Stomach smooth muscle (tissue), 2 donors: ENCODE data around the gene PTPRT.
"Not testable (repeated sequence)": the region's sequence is repeated elsewhere in the genome, so short reads cannot be mapped to it uniquely, and the experiment has no call there.

Source experiments
- H3K27ac ChIP-seq: one replicate; pipeline ENCODE4 v1.7.0; 2013; ENCODE audit warnings: mild to moderate bottlenecking, low read length, inconsistent platforms
- H3K27me3 ChIP-seq, 2 donors: one replicate each; pipeline ENCODE4 v1.7.0; 2013; ENCODE audit warnings: low read length in 2 of 2; ENCODE audit not compliant: insufficient read depth in 2 of 2, control insufficient read depth in 1 of 2
- H3K36me3 ChIP-seq, 2 donors: one replicate each; pipeline ENCODE4 v1.7.0; 2013; ENCODE audit warnings: low read length in 2 of 2; ENCODE audit not compliant: control insufficient read depth in 2 of 2, insufficient read depth in 2 of 2
- H3K4me1 ChIP-seq: one replicate; pipeline ENCODE4 v1.7.0; 2013; ENCODE audit warnings: low read length; ENCODE audit not compliant: control insufficient read depth, insufficient read depth
- H3K4me3 ChIP-seq, 2 donors: one replicate each; pipeline ENCODE4 v1.7.0; 2013; ENCODE audit warnings: low read length in 2 of 2
- H3K9ac ChIP-seq, 2 donors: one replicate each; pipeline ENCODE4 v1.7.0; 2013; ENCODE audit warnings: low read length in 2 of 2, mild to moderate bottlenecking in 1 of 2
- H3K9me3 ChIP-seq, 2 donors: one replicate each; pipeline ENCODE4 v1.7.0; 2013; ENCODE audit warnings: low read length in 2 of 2; ENCODE audit not compliant: control insufficient read depth in 2 of 2
- donor health status: healthy.
- donor health status: Pancreatic carcinoma.

The PTPRT gene

DNA sequence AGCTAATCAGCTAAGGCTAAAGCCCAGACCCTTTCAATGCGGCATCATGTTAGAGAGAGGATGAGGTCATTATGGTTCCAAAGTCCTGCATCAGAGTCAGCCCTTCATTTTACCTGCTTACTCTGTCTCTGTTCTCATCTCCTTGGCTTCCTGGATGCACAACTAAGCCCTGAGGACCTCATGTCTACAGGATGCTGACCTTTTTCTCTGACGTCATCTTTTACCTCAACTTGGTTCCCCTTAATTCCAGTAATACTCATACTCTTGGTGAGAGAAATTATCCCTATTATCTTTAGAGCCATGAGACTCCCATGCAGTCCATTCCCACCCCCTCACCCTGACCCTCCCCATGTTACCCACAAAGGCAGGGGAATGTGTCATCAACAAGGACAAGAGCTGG lies 935.0 kb downstream of the PTPRT start:
- no peaks in the 10 kb centered on the region for H3K9me3 ChIP-seq
- no peak overlapping the region for H3K9ac ChIP-seq
- H3K36me3 ChIP-seq = no peaks in the 10 kb centered on the region
- no peaks in the 10 kb centered on the region for H3K27me3 ChIP-seq
- no peak overlapping the region for H3K4me3 ChIP-seq
- no peak overlapping the region for H3K27ac ChIP-seq
- no peaks in the 10 kb centered on the region for H3K4me1 ChIP-seq

DNA sequence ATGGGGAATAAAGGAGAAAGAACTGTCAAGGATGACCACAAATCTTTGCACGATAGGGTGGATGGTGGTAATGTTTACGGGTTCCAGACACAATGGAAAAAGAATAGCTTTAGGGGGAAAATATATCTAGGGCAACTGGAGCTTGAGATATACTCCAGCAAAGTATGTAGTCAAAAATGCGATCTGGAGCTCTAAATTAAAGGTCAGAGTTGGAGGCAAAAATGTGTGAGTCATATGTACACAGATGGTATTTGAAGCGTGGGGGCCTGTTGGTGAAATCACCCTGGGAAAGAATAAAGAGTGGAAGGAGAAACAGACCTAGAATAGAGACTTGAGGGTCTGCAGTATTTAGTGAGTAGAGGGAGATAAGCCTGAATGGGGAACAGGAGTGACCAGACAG lies 937.6 kb downstream of the PTPRT start:
- Histone ChIP-seq H3K36me3 (no peaks in the 10 kb centered on the region), H3K27me3 (peaks cover 0 to 3% of the 10 kb centered on the region in 2 donors), H3K4me1 (no peaks in the 10 kb centered on the region), H3K9me3 (peaks cover 0 to 3% of the 10 kb centered on the region in 2 donors), H3K9ac (no peak overlapping the region), H3K4me3 (no peak overlapping the region), H3K27ac (no peak overlapping the region)

DNA sequence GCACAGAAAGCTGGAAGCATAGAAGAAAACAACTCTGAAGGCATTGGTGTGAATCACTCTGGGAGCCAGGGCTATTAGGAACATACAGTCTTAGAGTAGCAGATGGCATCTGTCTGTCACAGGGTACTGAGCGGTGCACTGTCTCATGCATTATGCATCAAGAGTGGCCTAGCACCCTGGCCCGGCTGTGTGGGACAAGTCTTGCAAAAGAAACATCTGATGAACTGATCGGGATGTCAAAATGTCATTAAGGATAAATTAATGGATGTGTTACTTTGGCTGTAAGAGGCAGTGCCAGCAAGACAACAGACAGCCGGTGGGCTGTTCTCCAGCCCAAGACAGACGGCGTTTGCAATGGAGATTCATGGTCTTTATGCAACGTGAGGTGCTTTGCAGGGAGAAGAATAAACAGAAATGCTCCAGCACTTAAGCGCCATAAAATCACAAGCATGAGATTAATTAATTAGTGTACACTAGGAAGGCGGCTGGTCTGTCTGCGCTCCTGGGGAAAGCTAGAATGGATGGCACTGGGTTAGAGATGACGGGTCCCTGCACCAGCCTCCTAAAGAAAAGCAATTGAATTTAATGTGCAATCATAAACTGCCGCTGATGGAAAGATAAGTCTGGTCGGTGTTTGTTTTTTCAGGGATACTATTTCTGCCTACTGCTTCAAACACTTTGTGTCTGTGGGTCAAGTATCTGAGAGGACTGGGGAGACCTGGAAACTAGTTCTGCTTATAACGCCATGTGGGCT lies 970.9 kb downstream of the PTPRT start:
- no peaks in the 10 kb centered on the region for H3K36me3 ChIP-seq
- H3K9me3 ChIP-seq = peaks cover 0 to 4% of the 10 kb centered on the region in 2 donors
- no peaks in the 10 kb centered on the region for H3K4me1 ChIP-seq
- H3K9ac ChIP-seq = no peak overlapping the region
- no peak overlapping the region for H3K27ac ChIP-seq
- H3K27me3 ChIP-seq = no peaks in the 10 kb centered on the region
- H3K4me3 ChIP-seq = no peak overlapping the region

DNA sequence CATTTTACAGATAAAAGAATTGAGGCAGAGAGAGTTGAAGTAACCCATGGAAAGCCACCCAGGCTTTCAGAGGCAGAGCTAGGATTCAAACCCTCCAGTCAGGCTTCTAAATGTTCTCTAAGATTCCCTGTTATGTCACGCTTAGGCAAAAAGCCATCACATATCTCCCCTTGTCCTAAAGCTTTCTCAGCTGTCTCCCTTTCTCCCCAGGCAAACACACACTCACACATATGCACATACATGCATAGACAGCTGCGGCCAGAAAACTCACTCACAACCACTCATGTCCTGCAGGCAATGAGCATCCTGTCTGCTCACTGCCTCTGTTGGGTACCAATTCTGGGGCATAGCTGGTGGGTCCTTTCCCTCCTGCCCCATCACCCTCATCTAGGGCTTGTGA lies 975.6 kb downstream of the PTPRT start:
- H3K9ac ChIP-seq = no peak overlapping the region
- peaks cover 0 to 4% of the 10 kb centered on the region in 2 donors for H3K9me3 ChIP-seq
- H3K4me3 ChIP-seq = no peak overlapping the region
- H3K27ac ChIP-seq = no peak overlapping the region
- H3K36me3 ChIP-seq = no peaks in the 10 kb centered on the region
- H3K27me3 ChIP-seq = no peaks in the 10 kb centered on the region
- H3K4me1 ChIP-seq = no peaks in the 10 kb centered on the region

DNA sequence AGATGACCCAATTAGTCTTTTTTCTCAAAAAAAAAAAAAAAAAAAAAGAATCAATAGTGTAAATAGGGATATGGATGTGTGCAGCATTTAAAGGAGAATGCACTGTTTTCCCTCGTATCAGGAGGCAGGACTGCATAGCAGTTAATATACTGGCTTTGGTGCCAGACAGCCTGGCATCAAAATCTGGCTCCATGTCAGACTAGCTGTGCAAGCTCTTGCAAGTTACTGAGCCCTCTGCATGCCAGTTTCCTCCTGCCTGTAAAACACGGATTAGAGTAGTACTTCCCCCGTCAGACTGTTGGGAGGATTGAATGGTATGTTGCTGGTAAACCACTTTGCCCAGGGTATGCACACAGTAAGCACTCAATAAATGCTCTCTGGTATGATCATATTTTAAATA lies 977.3 kb downstream of the PTPRT start:
- H3K4me1 ChIP-seq = no peaks in the 10 kb centered on the region
- no peak overlapping the region for H3K9ac ChIP-seq
- H3K27me3 ChIP-seq = no peaks in the 10 kb centered on the region
- no peaks in the 10 kb centered on the region for H3K36me3 ChIP-seq
- no peak overlapping the region for H3K27ac ChIP-seq
- H3K4me3 ChIP-seq = no peak overlapping the region
- H3K9me3 ChIP-seq = peaks cover 0 to 4% of the 10 kb centered on the region in 2 donors

DNA sequence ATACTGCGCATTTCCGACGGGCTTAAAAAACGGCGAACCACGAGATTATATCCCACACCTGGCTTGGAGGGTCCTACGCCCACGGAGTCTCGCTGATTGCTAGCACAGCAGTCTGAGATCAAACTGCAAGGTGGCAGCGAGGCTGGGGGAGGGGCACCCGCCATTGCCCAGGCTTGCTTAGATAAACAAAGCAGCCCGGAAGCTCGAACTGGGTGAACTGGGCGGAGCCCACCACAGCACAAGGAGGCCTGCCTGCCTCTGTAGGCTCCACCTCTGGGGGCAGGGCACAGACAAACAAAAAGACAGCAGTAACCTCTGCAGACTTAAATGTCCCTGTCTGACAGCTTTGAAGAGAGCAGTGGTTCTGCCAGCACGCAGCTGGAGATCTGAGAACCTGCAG lies 983.1 kb downstream of the PTPRT start:
- not testable (repeated sequence) for H3K27ac ChIP-seq, H3K9ac ChIP-seq, H3K9me3 ChIP-seq, H3K27me3 ChIP-seq, H3K4me1 ChIP-seq, H3K36me3 ChIP-seq, H3K4me3 ChIP-seq

DNA sequence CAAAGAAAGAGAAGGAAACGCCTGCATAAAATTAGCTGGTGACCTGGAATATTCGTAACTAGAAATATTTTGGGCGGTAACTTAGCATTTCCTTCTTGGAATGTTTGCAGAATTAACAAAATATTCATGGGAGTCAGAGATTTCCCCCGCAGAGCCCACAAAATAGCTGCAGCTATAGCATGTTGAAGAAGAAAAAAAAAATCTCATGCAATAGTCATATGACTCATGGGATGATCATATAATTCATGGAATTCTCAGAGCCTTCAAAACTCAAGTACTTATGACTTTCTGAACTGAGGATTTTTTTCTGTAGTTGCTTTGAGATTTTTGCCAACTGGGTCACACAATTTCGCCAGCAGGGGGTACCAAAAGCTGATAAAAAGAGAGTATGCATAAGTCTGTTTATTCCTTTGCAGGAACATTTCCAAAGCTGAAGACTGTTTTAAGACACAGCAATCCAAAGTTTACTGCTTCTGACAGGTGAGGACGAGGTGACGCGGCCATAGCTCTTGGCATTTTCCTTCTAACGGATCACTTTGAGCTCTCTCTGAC lies 985.5 kb downstream of the PTPRT start:
- Histone ChIP-seq H3K4me1 (no peaks in the 10 kb centered on the region), H3K4me3 (no peak overlapping the region), H3K36me3 (no peaks in the 10 kb centered on the region)

DNA sequence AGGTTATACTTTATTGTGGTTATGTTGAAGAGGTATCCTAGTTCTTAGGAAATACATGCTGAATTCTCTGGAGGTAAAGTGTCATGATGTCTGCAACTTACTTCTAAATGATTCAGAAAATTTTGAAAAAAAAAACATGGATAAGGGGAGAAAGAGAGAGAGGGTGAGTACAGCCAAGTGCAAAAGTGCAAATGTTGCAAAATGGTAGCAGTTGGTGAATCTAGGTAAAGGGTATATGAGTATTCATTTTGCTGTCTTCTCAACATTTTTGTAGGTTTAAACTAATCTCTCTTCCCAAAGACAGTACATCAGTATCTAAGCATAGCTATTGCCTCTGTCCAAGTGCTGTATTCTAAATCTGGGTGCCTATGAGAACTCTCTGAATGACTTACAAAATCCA lies 992.1 kb downstream of the PTPRT start:
- H3K9me3 ChIP-seq = no peaks in the 10 kb centered on the region
- H3K4me1 ChIP-seq = no peaks in the 10 kb centered on the region
- no peak overlapping the region for H3K4me3 ChIP-seq

More for the DNA sequence above, 985.5 kb downstream of the PTPRT start:
- Histone ChIP-seq H3K27ac (no peak overlapping the region), H3K9ac (no peak overlapping the region), H3K9me3 (peaks cover 0 to 3% of the 10 kb centered on the region in 2 donors), H3K27me3 (peaks cover 0 to 3% of the 10 kb centered on the region in 2 donors)

DNA sequence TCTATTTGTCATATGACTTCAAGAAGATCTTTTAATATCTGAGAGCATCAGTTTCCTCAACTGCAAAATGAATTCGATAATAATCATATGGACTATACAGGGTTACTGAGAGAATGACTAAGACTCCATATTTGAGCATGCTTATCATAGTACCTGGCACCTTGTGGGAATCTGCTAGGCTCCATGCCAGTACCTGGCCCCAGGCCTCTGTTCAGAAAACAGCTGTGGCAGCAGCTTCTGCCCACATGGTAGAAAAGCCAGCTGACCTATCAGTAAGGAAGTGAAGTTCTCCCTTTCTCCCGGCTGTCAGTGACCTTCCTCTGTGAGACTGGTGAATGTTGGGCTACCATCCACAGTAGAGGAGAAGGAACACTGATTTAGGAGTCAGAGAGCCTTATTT lies 996.6 kb downstream of the PTPRT start:
- Histone ChIP-seq H3K36me3 (no peaks in the 10 kb centered on the region), H3K9ac (no peak overlapping the region), H3K4me1 (no peaks in the 10 kb centered on the region), H3K27ac (no peak overlapping the region), H3K4me3 (no peak overlapping the region), H3K9me3 (no peaks in the 10 kb centered on the region), H3K27me3 (no peaks in the 10 kb centered on the region)

More for the DNA sequence above, 992.1 kb downstream of the PTPRT start:
- Histone ChIP-seq H3K27me3 (peaks cover 0 to 3% of the 10 kb centered on the region in 2 donors), H3K36me3 (no peaks in the 10 kb centered on the region), H3K9ac (no peak overlapping the region), H3K27ac (no peak overlapping the region)

DNA sequence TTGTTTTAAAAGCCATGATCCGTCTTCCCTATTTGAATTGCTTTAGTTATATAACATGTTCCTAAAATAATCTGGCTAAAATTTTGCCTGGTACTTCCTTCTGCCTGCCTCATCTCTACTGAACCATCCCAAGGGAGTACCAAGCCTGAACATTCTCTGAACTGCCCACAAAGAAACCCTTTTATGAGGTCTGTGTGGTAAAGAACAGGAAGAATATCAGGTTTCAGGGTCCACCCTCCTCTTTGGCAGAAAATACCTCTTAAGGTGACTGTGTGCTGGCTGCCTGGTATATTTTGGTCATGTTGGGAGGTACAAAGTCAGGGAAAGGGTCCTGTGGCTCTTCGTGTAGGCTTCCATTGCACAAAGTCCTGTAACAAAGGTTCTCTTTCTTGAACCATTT lies 997.4 kb downstream of the PTPRT start:
- no peak overlapping the region for H3K27ac ChIP-seq
- H3K4me1 ChIP-seq = no peaks in the 10 kb centered on the region
- H3K9ac ChIP-seq = no peak overlapping the region
- no peaks in the 10 kb centered on the region for H3K36me3 ChIP-seq
- H3K4me3 ChIP-seq = no peak overlapping the region
- H3K27me3 ChIP-seq = no peaks in the 10 kb centered on the region
- no peaks in the 10 kb centered on the region for H3K9me3 ChIP-seq

DNA sequence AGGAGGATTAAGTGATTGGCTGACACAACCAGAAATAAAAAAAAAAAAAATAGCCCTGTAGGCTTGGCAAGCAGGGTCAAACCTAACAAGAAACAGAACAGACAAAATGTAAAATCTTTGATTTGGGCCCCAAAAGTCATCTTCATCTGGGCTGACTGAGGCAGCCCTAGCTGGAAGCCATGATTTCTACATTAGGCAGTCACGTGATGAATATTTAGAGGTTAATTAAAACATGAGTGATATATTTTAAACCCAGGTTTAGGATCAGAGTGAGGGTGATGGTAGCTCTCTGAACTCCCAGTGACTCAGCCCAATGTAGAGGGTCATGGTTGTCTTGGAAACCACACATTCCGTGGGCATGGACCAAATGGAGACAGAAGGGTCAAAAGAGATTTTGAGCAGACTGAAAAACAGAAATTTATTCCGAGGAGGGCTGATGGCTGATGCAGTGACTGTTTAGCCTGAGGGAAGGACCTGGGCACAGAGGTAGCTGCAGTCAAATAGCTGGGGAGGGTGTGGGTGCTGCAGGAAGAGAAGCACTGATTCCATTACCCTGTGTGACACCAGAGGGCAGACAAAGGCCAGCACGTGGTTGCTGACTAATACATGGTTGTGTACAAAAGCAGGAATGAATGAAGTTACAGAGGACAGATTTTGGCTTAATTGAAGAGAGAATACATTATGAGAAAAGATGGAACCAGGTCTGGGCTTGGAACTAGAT lies 998.4 kb downstream of the PTPRT start:
- no peaks in the 10 kb centered on the region for H3K36me3 ChIP-seq
- no peak overlapping the region for H3K4me3 ChIP-seq
- H3K4me1 ChIP-seq = no peaks in the 10 kb centered on the region
- H3K9ac ChIP-seq = no peak overlapping the region
- H3K27me3 ChIP-seq = no peaks in the 10 kb centered on the region
- no peak overlapping the region for H3K27ac ChIP-seq
- no peaks in the 10 kb centered on the region for H3K9me3 ChIP-seq
